ENCODE measurements around the gene ABCB8. TPM values are rescaled to one million over a fixed set of nuclear protein-coding genes. Genes with fewer than 3 reads are reported as not detected.

Gene ABCB8
- total and polyA plus RNA-seq, 2 donors (not counting 3 experiments of a cell fraction or from before 2014, with no cell fraction given): 38.0 to 46.3 TPM

DNA sequence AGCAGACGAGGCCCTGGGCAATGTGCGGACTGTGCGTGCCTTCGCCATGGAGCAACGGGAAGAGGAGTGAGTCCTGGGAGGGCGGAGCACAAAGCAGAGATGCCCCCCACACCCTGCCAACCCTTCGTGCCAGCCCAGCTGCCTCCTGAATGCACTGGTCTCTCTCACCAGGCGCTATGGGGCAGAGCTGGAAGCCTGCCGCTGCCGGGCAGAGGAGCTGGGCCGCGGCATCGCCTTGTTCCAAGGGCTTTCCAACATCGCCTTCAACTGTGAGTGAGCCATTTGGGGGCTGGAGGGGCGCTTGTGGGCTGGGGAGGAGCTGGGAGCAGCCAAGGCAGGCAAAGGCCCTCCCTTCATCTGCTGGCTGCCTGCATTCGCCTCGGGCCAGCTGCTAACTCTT is 7.7 kb downstream of the ABCB8 start:
- ChIA-PET POLR2A (no interaction called here), CTCF (interaction anchor here (1.3 to 1.7 kb wide), 2 partner anchors 17 to 28 kb away, joined by 3 to 4 read pairs; no protein-coding TSS in a partner anchor)
- Histone ChIP-seq H3K4me1 (ENCODE audit: control insufficient read depth, extremely low read depth, insufficient read depth, low read length) (peaks cover 20% of the 10 kb centered on the region), H3K27ac (ENCODE audit: insufficient read depth, low read depth, low read length) (no peak overlapping the region), H3K27me3 (ENCODE audit: control insufficient read depth in 2 of 2, insufficient read depth in 2 of 2, low read length in 2 of 2) (no peaks in the 10 kb centered on the region), H3K4me3 (replicated peaks in 1 of 3; ENCODE audit: insufficient read depth in 1 of 3, low read depth in 1 of 3, low read length in 3 of 3) (no peak overlapping the region), H2AFZ (ENCODE audit: low read depth, low read length) (no peak overlapping the region), H3K9ac (replicated peaks; ENCODE audit: extremely low read depth, insufficient read depth, low read length) (no peak overlapping the region), H3K79me2 (ENCODE audit: control insufficient read depth, insufficient read depth, low read length) (no peaks in the 10 kb centered on the region), H3K9me1 (replicated peaks; ENCODE audit: control insufficient read depth, extremely low read depth, insufficient read depth, low read length) (no peaks in the 10 kb centered on the region), H3K9me3 (replicated peaks; ENCODE audit: control insufficient read depth, insufficient read depth, low read length) (no peaks in the 10 kb centered on the region), H3K4me2 (ENCODE audit: insufficient read depth, low read length) (no peak overlapping the region), H4K20me1 (replicated peaks; ENCODE audit: control insufficient read depth, extremely low read depth, insufficient read depth, low read length) (no peaks in the 10 kb centered on the region), H3K36me3 (ENCODE audit: control insufficient read depth in 2 of 2, extremely low read depth in 1 of 2, insufficient read depth in 2 of 2, low read length in 2 of 2) (peaks cover 0 to 17% of the 10 kb centered on the region in 2 experiments)
- TF ChIP-seq FOS (IDR thresholded peaks at IDR 0.05; ENCODE audit: borderline replicate concordance, insufficient read depth, low read length) (no peak), EZH2 (IDR thresholded peaks at IDR 0.05; ENCODE audit: borderline replicate concordance, low read depth, low read length, severe bottlenecking) (no peak), POLR2A (IDR thresholded peaks at IDR 0.05; ENCODE audit: low read depth, low read length) (no peak), POLR2AphosphoS5 (IDR thresholded peaks at IDR 0.05; ENCODE audit: insufficient read depth, low read depth, low read length) (no peak), GATA2 (IDR thresholded peaks at IDR 0.05; ENCODE audit: insufficient read depth, insufficient read length, low read depth, low read length) (no peak), MYC (IDR thresholded peaks at IDR 0.05; ENCODE audit: low read depth, low read length) (no peak), JUN (IDR thresholded peaks at IDR 0.05; ENCODE audit: borderline replicate concordance, insufficient read depth, insufficient read length, low read depth) (no peak)
- TF ChIP-seq, protein P1, sequence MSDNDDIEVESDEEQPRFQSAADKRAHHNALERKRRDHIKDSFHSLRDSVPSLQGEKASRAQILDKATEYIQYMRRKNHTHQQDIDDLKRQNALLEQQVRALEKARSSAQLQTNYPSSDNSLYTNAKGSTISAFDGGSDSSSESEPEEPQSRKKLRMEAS (IDR thresholded peaks at IDR 0.05; ENCODE audit: insufficient read depth, insufficient read length): no peak
- TF ChIP-seq, protein P2, sequence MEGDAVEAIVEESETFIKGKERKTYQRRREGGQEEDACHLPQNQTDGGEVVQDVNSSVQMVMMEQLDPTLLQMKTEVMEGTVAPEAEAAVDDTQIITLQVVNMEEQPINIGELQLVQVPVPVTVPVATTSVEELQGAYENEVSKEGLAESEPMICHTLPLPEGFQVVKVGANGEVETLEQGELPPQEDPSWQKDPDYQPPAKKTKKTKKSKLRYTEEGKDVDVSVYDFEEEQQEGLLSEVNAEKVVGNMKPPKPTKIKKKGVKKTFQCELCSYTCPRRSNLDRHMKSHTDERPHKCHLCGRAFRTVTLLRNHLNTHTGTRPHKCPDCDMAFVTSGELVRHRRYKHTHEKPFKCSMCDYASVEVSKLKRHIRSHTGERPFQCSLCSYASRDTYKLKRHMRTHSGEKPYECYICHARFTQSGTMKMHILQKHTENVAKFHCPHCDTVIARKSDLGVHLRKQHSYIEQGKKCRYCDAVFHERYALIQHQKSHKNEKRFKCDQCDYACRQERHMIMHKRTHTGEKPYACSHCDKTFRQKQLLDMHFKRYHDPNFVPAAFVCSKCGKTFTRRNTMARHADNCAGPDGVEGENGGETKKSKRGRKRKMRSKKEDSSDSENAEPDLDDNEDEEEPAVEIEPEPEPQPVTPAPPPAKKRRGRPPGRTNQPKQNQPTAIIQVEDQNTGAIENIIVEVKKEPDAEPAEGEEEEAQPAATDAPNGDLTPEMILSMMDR (IDR thresholded peaks at IDR 0.05; ENCODE audit: extremely low read depth in 1 of 2, insufficient read depth in 1 of 2, low read depth in 1 of 2, low read length in 2 of 2): no peak
- dilution Hi-C loops (cut with MboI; ENCODE audit: extremely low pct_ligation_motif_present, low sequenced_read_pairs): no loop called here
- no TSS peak for BruUV-seq (replicated peaks)
- DNase-seq (ENCODE audit: low read depth, low spot score) (no peak), FAIRE-seq (no peak)
- intact Hi-C loops (cut with micrococcal nuclease): no loop called here

All from endothelial cell of umbilical vein (primary cell).